ENCODE data around the gene SPEN. TPM values are rescaled to one million over a fixed set of nuclear protein-coding genes. Genes with fewer than 3 reads are reported as not detected.

The SPEN gene
- total and polyA plus RNA-seq, 9 of the 15 experiments (the other 6 are each of a cell fraction or from before 2014, with no cell fraction given): 5.7 to 87.5 (median 27.2) TPM

DNA sequence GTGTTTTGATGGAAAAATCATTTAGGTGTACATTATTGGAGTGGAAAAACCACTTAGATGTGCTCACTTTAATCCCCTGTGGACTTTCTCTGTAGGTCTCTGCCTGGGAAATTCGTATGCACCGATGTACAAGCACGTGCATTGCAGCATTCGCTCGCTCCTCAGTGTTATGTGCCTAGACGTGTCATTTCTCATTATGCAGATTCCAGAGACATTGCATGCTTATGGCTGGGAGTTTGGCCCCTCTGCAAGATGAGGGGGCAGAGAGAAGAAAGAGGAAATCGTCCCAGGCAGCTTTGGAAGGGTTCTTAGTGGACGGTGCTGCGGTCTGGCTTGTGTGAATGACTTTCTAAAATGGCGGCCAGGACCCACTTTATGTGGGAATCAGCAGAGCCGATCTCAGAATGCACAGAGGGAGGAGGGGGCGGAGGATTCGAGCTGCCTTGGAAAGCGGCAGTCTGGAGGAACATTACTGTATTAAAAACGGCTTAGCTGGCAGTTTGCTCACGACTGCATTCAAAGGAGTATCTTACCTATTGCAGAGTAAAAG, 2.3 kb downstream of the SPEN start (continued):
- TF ChIP-seq, protein P1, sequence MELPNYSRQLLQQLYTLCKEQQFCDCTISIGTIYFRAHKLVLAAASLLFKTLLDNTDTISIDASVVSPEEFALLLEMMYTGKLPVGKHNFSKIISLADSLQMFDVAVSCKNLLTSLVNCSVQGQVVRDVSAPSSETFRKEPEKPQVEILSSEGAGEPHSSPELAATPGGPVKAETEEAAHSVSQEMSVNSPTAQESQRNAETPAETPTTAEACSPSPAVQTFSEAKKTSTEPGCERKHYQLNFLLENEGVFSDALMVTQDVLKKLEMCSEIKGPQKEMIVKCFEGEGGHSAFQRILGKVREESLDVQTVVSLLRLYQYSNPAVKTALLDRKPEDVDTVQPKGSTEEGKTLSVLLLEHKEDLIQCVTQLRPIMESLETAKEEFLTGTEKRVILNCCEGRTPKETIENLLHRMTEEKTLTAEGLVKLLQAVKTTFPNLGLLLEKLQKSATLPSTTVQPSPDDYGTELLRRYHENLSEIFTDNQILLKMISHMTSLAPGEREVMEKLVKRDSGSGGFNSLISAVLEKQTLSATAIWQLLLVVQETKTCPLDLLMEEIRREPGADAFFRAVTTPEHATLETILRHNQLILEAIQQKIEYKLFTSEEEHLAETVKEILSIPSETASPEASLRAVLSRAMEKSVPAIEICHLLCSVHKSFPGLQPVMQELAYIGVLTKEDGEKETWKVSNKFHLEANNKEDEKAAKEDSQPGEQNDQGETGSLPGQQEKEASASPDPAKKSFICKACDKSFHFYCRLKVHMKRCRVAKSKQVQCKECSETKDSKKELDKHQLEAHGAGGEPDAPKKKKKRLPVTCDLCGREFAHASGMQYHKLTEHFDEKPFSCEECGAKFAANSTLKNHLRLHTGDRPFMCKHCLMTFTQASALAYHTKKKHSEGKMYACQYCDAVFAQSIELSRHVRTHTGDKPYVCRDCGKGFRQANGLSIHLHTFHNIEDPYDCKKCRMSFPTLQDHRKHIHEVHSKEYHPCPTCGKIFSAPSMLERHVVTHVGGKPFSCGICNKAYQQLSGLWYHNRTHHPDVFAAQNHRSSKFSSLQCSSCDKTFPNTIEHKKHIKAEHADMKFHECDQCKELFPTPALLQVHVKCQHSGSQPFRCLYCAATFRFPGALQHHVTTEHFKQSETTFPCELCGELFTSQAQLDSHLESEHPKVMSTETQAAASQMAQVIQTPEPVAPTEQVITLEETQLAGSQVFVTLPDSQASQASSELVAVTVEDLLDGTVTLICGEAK (IDR thresholded peaks at IDR 0.05): peak; percentile 13; the same call in 1 of the 2 replicates
- TF ChIP-seq, protein P1 (CRISPR knock-in tag; IDR thresholded peaks at IDR 0.05): no peak
- TF ChIP-seq ELF2 (CRISPR knock-in tag; IDR thresholded peaks at IDR 0.05) (no peak), ASH1L (IDR thresholded peaks at IDR 0.05; ENCODE audit: borderline replicate concordance, low read depth, partially characterized antibody) (no peak), ZNF764 (CRISPR knock-in tag; IDR thresholded peaks at IDR 0.05; ENCODE audit: low read depth) (no peak), SAFB (IDR thresholded peaks at IDR 0.05; ENCODE audit: borderline replicate concordance, low read depth, low read length) (no peak), STAT5A (IDR thresholded peaks at IDR 0.05; ENCODE audit: borderline replicate concordance, low read length) (peak; percentile 12; the same call in 1 of the 2 replicates), RNF2 (IDR thresholded peaks at IDR 0.05) (no peak), ILF3 (IDR thresholded peaks at IDR 0.05; ENCODE audit: borderline replicate concordance) (no peak), ZBTB26 (CRISPR knock-in tag; IDR thresholded peaks at IDR 0.05) (0 out of 2 replicates have a peak, but pooled peaks have one; percentile 1), DEAF1 (CRISPR knock-in tag; IDR thresholded peaks at IDR 0.05) (0 out of 2 replicates have a peak, but pooled peaks have one; percentile 10)
- TF ChIP-seq, protein P2, sequence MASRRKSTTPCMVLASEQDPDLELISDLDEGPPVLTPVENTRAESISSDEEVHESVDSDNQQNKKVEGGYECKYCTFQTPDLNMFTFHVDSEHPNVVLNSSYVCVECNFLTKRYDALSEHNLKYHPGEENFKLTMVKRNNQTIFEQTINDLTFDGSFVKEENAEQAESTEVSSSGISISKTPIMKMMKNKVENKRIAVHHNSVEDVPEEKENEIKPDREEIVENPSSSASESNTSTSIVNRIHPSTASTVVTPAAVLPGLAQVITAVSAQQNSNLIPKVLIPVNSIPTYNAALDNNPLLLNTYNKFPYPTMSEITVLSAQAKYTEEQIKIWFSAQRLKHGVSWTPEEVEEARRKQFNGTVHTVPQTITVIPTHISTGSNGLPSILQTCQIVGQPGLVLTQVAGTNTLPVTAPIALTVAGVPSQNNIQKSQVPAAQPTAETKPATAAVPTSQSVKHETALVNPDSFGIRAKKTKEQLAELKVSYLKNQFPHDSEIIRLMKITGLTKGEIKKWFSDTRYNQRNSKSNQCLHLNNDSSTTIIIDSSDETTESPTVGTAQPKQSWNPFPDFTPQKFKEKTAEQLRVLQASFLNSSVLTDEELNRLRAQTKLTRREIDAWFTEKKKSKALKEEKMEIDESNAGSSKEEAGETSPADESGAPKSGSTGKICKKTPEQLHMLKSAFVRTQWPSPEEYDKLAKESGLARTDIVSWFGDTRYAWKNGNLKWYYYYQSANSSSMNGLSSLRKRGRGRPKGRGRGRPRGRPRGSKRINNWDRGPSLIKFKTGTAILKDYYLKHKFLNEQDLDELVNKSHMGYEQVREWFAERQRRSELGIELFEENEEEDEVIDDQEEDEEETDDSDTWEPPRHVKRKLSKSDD (conservative IDR thresholded peaks at IDR 0.05; ENCODE audit: low read length): 0 out of 2 replicates have a peak, but pooled peaks have one; percentile 60

All from K562 (cell line).